ENCODE results near the gene CAPN11.
A peak's percentile ranks its signal among the peaks of the same experiment; 100 is the strongest.

GRCh38 chr6:44223319-44224028 is 64.9 kb downstream of the CAPN11 start, which contains the start of gene SLC29A1:
- peak; percentile 68 for TF ChIP-seq POLR2AphosphoS5 (IDR thresholded peaks at IDR 0.05)
- peak in 3 of 4 experiments; percentile 23 to 34 (median 24) for TF ChIP-seq CTCF (IDR thresholded peaks at IDR 0.05)
- TF ChIP-seq EP300 (IDR thresholded peaks at IDR 0.05), result no peak
